Panc1 (cell line): Measurements from ENCODE around the gene IRF2BP2. TPM values are rescaled to one million over a fixed set of nuclear protein-coding genes. Genes with fewer than 3 reads are reported as not detected.
A peak's percentile ranks its signal among the peaks of the same experiment; 100 is the strongest.

Experiments
- ATAC-seq: fragments of 200-7000 bp; cut with Tn5 transposase; 2 replicates; pipeline ENCODE4 v1.9.1; 2020; ENCODE audit warnings: mild to moderate bottlenecking, moderate library complexity
- BruUV-seq: library from RNA; stranded (reverse); fragments of 400-500 nt; replicated peaks from 2 replicates; lab custom pipeline; 2021; lab: Mats Ljungman, UMichigan
- CTCF ChIA-PET: fragments of 300-600 bp; sonication (Branson Sonifier 250); formaldehyde crosslinking; loops from one replicate; lab custom pipeline; 2022; ENCODE audit warnings: antibody characterized with exemption; lab: Charles Lee
- POLR2A ChIA-PET: fragments of 300-600 bp; sonication (Branson Sonifier 250); formaldehyde crosslinking; loops from one replicate; lab custom pipeline; 2022; ENCODE audit warnings: antibody characterized with exemption; lab: Charles Lee
- DNase-seq: peaks from one replicate; pipeline ENCODE4 v3.0.0-alpha.2; 2010; ENCODE audit warnings: low read depth, low spot score
- H3K27ac ChIP-seq: 2 replicates; pipeline ENCODE4 v1.5.1; 2011; ENCODE audit warnings: mild to moderate bottlenecking, low read length, inconsistent platforms
- H3K27me3 ChIP-seq: fragments of 200-500 bp; sonication (Bioruptor generic); 2 replicates; pipeline ENCODE4 v1.6.0; 2014; ENCODE audit warnings: low read length, inconsistent platforms; ENCODE audit not compliant: control insufficient read depth, insufficient read depth
- H3K36me3 ChIP-seq: fragments of 200-500 bp; sonication (Bioruptor generic); 2 replicates; pipeline ENCODE4 v1.5.1; 2014; ENCODE audit warnings: inconsistent platforms, mild to moderate bottlenecking, low read length, moderate library complexity; ENCODE audit not compliant: control insufficient read depth, insufficient read depth
- H3K4me1 ChIP-seq: 2 replicates; pipeline ENCODE4 v1.5.1; 2011; ENCODE audit warnings: inconsistent platforms, mild to moderate bottlenecking, low read length, moderate library complexity; ENCODE audit not compliant: control insufficient read depth, insufficient read depth
- H3K4me3 ChIP-seq, 2 experiments: 2 replicates each; pipeline ENCODE4 v1.5.1; 2011 to 2012; ENCODE audit warnings: low read depth in 2 of 2, low read length in 2 of 2, mild to moderate bottlenecking in 2 of 2, inconsistent platforms in 1 of 2, moderate library complexity in 1 of 2
- H3K9me3 ChIP-seq: fragments of 200-500 bp; sonication (Bioruptor generic); 2 replicates; pipeline ENCODE4 v1.5.1; 2014; ENCODE audit warnings: low read depth, mild to moderate bottlenecking, inconsistent platforms, low read length, moderate library complexity; ENCODE audit not compliant: control insufficient read depth, insufficient read depth
- POLR2AphosphoS5 ChIP-seq: IDR thresholded peaks from 2 replicates; pipeline ENCODE4 v1.6.1; 2012; ENCODE audit warnings: mild to moderate bottlenecking, low read depth, low read length, moderate library complexity
- SIN3A ChIP-seq: IDR thresholded peaks from 2 replicates; pipeline ENCODE4 v1.6.1; 2012; ENCODE audit warnings: low read depth, mild to moderate bottlenecking, low read length, moderate library complexity, borderline replicate concordance; ENCODE audit not compliant: insufficient read depth
- TCF7L2 ChIP-seq: IDR thresholded peaks from 2 replicates; pipeline ENCODE4 v1.6.1; 2011; ENCODE audit warnings: mild to moderate bottlenecking, low read depth, low read length, inconsistent platforms
- in situ Hi-C: cut with HindIII; loops from 2 replicates; pipeline ENCODE4 v1.10.0; 2016; ENCODE audit warnings: low sequenced_read_pairs, low pct_unique_long_range_greater_than_20kb
- intact Hi-C: fragments of 100-400 bp; cut with micrococcal nuclease; formaldehyde crosslinking; loops from one replicate; pipeline ENCODE4 v1.10.0; 2022; ENCODE audit not compliant: unreplicated experiment
- total RNA-seq: library from RNA; stranded (reverse); gene quantifications from one replicate; pipeline ENCODE4 v1.2.1, GENCODE V29; 2021; ENCODE audit not compliant: unreplicated experiment
- TF ChIP-seq, protein P1 (sequence below): fragments of 450-650 bp; IDR thresholded peaks from 2 replicates; pipeline ENCODE4 v1.5.1; 2017; ENCODE audit warnings: mild to moderate bottlenecking
- TF ChIP-seq, protein P2 (sequence below), 2 experiments: IDR thresholded peaks; 2 replicates each; pipeline ENCODE4 v1.6.1; 2011 to 2012; ENCODE audit warnings: low read depth in 2 of 2, control low read depth in 1 of 2, low read length in 1 of 2, mild to moderate bottlenecking in 1 of 2, moderate library complexity in 1 of 2; ENCODE audit not compliant: insufficient read depth in 1 of 2

Gene IRF2BP2
- total RNA-seq, 1 experiment from 2014 or later = 187 TPM

DNA sequence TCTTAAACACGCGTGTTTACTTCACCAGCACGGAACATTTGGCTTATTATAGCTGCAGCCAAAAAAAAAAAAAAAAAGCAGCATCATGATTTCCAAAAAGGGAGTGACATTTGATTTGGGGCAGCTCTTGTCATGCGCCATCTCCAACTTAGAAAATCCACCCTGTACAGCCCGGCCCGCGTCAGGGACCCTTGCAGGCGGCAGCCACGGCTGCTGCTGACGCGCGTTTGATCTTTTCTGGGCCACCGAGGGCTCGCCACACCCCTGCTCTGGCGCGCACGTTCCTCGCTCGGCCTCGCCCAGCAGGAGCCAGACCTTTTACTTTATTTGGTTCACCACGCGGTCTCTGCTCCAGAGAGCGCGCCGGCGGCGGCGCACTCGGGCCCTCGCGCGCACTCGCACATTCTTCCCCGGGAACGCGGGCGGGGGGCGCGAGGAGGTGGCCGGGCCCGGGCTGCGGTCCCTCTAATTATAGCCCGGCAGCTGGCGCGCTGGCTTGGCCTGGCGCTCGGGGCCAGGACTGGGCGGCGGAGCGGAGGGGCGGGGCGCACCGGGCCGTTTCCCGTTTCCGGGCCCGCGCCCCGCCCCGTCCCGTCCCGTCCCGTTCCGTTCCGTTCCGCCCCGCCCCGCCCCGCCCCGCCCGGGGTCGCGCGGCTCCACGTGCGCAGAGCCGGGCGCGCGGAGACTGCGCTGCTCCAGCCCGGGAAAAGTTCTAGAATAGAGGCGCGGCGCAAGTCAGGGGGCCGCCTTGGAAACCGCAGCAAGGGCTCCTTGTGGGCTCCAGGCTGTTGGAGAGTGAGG lies 10.2 kb downstream of the IRF2BP2 start:
- ChIA-PET POLR2A (interaction anchor here (0.6 to 1.2 kb wide), 5 partner anchors 9 to 109 kb away, joined by 4 to 5 read pairs (median 5); no protein-coding TSS in a partner anchor), CTCF (interaction anchor here (0.6 to 0.7 kb wide), 3 partner anchors 9 to 268 kb away, joined by 4 to 6 read pairs (median 4); no protein-coding TSS in a partner anchor)
- H3K27ac ChIP-seq = peak overlapping the region; percentile 99
- intact Hi-C loops = loop anchor here (2.0 kb wide), 1 partner anchor 101 kb away; no protein-coding TSS in a partner anchor
- peaks cover 47% of the 10 kb centered on the region for H3K4me1 ChIP-seq
- no peaks in the 10 kb centered on the region for H3K27me3 ChIP-seq
- in situ Hi-C loops = loop anchor here (25.0 kb wide), 1 partner anchor 362 kb away; no protein-coding TSS in a partner anchor
- ATAC-seq (peak; percentile 90), DNase-seq (no peak)
- peak overlapping the region; percentile 51 to 57 for H3K4me3 ChIP-seq
- no TSS peak for BruUV-seq
- TF ChIP-seq TCF7L2 (peak; percentile 96), POLR2AphosphoS5 (no peak; the same call in 1 of the 2 replicates), SIN3A (peak; percentile 68; the same call in 1 of the 2 replicates)
- TF ChIP-seq, protein P1, sequence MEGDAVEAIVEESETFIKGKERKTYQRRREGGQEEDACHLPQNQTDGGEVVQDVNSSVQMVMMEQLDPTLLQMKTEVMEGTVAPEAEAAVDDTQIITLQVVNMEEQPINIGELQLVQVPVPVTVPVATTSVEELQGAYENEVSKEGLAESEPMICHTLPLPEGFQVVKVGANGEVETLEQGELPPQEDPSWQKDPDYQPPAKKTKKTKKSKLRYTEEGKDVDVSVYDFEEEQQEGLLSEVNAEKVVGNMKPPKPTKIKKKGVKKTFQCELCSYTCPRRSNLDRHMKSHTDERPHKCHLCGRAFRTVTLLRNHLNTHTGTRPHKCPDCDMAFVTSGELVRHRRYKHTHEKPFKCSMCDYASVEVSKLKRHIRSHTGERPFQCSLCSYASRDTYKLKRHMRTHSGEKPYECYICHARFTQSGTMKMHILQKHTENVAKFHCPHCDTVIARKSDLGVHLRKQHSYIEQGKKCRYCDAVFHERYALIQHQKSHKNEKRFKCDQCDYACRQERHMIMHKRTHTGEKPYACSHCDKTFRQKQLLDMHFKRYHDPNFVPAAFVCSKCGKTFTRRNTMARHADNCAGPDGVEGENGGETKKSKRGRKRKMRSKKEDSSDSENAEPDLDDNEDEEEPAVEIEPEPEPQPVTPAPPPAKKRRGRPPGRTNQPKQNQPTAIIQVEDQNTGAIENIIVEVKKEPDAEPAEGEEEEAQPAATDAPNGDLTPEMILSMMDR = 0 out of 2 replicates have a peak, but pooled peaks have one; percentile 9
- TF ChIP-seq, protein P2, sequence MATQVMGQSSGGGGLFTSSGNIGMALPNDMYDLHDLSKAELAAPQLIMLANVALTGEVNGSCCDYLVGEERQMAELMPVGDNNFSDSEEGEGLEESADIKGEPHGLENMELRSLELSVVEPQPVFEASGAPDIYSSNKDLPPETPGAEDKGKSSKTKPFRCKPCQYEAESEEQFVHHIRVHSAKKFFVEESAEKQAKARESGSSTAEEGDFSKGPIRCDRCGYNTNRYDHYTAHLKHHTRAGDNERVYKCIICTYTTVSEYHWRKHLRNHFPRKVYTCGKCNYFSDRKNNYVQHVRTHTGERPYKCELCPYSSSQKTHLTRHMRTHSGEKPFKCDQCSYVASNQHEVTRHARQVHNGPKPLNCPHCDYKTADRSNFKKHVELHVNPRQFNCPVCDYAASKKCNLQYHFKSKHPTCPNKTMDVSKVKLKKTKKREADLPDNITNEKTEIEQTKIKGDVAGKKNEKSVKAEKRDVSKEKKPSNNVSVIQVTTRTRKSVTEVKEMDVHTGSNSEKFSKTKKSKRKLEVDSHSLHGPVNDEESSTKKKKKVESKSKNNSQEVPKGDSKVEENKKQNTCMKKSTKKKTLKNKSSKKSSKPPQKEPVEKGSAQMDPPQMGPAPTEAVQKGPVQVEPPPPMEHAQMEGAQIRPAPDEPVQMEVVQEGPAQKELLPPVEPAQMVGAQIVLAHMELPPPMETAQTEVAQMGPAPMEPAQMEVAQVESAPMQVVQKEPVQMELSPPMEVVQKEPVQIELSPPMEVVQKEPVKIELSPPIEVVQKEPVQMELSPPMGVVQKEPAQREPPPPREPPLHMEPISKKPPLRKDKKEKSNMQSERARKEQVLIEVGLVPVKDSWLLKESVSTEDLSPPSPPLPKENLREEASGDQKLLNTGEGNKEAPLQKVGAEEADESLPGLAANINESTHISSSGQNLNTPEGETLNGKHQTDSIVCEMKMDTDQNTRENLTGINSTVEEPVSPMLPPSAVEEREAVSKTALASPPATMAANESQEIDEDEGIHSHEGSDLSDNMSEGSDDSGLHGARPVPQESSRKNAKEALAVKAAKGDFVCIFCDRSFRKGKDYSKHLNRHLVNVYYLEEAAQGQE (IDR thresholded peaks at IDR 0.05; ENCODE audit: insufficient read depth in 1 of 2, low read depth in 2 of 2, low read length in 1 of 2) = peak in 1 of 2 experiments; percentile 8; a peak in 1 of 4 replicates
- peaks cover 23% of the 10 kb centered on the region; the same call in 1 of the 2 replicates for H3K36me3 ChIP-seq
- H3K9me3 ChIP-seq = peaks cover 15% of the 10 kb centered on the region; the same call in 1 of the 2 replicates

DNA sequence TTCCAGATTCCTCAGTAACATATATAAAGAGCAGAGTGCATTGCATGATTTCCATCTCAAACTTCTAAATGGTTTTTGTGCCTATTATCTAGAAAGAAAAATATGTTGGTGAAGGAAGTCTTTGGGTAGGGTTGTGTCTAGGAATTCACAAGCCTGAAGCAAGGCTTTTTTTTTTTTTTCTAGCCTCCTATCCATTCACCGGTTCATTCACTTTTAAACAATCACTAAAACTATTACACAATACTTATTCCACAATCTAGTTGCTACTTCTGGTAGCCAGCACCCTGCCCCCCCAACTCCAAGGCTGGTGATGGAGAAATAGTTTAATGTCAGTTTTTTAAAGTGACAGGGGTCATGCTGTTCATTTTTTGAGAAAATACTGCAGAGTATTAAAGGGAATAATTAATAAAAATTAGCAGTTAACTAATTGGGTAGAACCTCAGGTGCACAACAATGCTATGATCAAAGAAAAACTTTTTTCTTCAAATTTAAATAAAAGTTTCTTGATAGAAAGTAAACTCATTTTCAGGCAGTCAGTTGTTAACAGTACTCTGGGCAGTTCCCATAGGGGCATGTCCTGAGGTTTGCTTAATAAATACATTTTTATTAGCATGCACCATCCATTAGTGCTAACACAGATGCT lies 10.9 kb downstream of the IRF2BP2 start:
- TF ChIP-seq, protein P2 (IDR thresholded peaks at IDR 0.05; ENCODE audit: insufficient read depth in 1 of 2, low read depth in 2 of 2, low read length in 1 of 2) = no peak
- TF ChIP-seq, protein P1 = no peak
- 0 out of 2 replicates have a peak, but pooled peaks have one; percentile 38 for TF ChIP-seq POLR2AphosphoS5
- no peak for TF ChIP-seq TCF7L2
- no peak for TF ChIP-seq SIN3A
- DNase-seq = no peak
- H3K36me3 ChIP-seq = peaks cover 18% of the 10 kb centered on the region; the same call in 1 of the 2 replicates
- H3K9me3 ChIP-seq = peaks cover 17% of the 10 kb centered on the region; the same call in 1 of the 2 replicates
- ATAC-seq = no peak
- peak overlapping the region; percentile 51 to 57 for H3K4me3 ChIP-seq
- no TSS peak for BruUV-seq
- in situ Hi-C loops (no loop called here), intact Hi-C loops (no loop called here)
- peak overlapping the region; percentile 98 for H3K27ac ChIP-seq
- H3K27me3 ChIP-seq = no peaks in the 10 kb centered on the region
- peaks cover 47% of the 10 kb centered on the region for H3K4me1 ChIP-seq
- CTCF ChIA-PET = interaction anchor here (0.6 to 2.0 kb wide), 5 partner anchors 10 to 226 kb away, joined by 3 to 5 read pairs (median 4); no protein-coding TSS in a partner anchor
- POLR2A ChIA-PET = interaction anchor here (0.6 kb wide), 4 partner anchors 10 to 108 kb away, joined by 4 to 5 read pairs (median 4); no protein-coding TSS in a partner anchor
